HG03565 (cell line): ENCODE data around the gene MED10.

ENCODE experiments used
- ATAC-seq: cut with Tn5 transposase; IDR thresholded peaks from one replicate; pipeline ENCODE4 v1.9.1; 2021; ENCODE audit warnings: mild to moderate bottlenecking, moderate library complexity; ENCODE audit not compliant: unreplicated experiment

MED10 gene

GRCh38 chr5:6399980-6400910, 21.9 kb upstream of the MED10 start:
- ATAC-seq: no peak

GRCh38 chr5:6398570-6399230, 20.4 kb upstream of the MED10 start:
- no peak for ATAC-seq

- ATAC-seq: no peak
These were observed 19.4 kb upstream of the MED10 start for GRCh38 chr5:6397536-6398269.

- ATAC-seq: no peak
These were observed 18.6 kb upstream of the MED10 start for GRCh38 chr5:6396836-6397535.

- ATAC-seq: no peak
These were observed 17.7 kb upstream of the MED10 start for GRCh38 chr5:6396043-6396442.

- ATAC-seq: no peak
These were observed 17.3 kb upstream of the MED10 start for GRCh38 chr5:6395621-6396020.

- no peak for ATAC-seq
These were observed 16.7 kb upstream of the MED10 start for GRCh38 chr5:6395102-6395445.

DNA sequence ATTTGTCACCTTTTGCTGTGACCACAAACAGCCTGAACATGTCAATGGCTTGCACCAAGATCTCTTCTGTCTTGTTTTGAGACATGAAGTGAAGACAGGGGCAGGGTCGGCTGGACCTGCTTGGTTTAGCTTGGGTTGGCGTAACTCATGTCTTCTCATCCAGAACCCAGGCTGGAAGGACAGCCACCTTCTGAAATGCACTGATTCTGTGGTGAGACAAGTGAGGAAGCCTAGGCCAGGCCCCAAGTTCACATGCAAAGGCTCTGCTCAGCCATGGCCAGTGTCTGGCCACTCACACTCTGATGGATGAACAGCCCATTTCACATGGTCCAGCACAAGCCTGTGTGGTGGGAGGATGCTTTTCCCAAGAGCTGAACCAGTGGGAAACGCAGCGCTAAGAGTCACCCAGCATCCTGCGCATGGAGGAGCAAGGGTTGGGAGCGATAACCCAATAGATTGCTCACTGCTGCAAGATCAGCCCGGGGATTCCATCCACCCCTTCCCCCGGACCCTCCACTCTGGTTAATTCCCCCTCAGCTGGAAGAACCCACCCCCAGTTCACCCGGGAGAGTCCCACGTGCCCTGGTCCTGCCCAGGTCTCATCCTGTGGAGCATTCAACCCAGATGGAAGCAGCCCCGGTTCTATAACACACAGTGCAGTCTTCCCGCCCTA, 16.2 kb upstream of the MED10 start:
- no peak for ATAC-seq

GRCh38 chr5:6393596-6394194, 15.3 kb upstream of the MED10 start:
- no peak for ATAC-seq

GRCh38 chr5:6392561-6392960, 14.2 kb upstream of the MED10 start:
- ATAC-seq: no peak

DNA sequence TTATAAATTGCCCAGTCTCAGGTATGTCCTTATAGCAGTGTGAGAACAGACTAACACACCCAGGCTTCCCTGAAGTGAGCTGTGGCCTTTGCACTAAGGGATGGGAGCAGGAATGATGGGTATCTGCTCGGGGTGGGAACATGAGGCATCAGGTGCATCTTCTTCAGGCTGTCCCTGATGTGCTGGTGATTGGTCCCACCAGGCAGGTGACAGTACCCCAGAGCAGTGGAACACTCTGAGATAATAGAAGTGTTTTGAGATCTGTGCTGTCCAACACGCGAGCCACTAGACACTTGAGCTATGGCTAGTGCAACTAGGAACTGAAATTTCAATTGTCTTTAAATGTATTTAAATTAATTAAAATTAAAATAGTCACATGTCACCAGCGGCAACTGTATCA, 12.8 kb upstream of the MED10 start:
- no peak for ATAC-seq

GRCh38 chr5:6389946-6390530, 11.7 kb upstream of the MED10 start:
- no peak for ATAC-seq

DNA sequence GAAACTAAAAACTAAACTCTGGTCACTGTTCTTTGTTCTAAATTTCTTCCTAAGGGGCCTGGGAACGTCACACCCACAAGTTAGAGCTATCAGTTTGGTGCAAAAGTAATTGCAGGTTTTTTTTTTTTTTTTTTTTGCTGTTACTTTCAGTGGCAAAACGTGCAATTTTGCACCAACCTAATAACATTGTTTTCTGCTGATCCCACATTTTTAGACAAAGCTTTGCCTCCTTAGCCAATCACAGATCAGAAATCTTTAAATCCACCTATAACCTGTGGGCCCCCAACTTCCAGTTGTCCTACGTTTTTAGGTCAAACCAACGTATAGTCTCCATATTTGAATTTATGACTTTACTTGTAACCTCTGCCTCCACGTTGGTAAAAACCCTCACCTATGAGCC, 11.1 kb upstream of the MED10 start:
- no peak for ATAC-seq

GRCh38 chr5:6387970-6388369, 9.6 kb upstream of the MED10 start:
- no peak for ATAC-seq

- no peak for ATAC-seq
These were observed 7.9 kb upstream of the MED10 start for GRCh38 chr5:6386271-6386670.

DNA sequence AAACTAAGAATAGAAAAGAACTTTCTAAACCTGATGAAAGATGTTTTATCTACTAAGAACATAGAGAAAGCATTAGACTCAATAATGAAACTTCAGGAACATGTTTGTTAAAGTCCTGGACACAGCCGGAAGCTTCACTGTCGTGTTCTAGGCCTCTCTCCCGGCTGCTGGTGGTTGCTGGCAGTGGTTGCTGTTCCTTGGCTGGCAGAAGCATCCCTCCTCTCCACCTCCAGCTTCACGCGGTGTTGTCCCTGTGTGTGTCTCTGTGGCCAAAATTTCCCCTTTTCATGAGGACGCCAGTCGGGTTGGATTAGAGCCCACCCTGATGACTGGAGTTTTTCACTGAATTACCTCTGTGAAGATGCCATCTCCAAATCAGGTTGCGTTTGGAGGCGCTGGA, 6.5 kb upstream of the MED10 start:
- no peak for ATAC-seq

DNA sequence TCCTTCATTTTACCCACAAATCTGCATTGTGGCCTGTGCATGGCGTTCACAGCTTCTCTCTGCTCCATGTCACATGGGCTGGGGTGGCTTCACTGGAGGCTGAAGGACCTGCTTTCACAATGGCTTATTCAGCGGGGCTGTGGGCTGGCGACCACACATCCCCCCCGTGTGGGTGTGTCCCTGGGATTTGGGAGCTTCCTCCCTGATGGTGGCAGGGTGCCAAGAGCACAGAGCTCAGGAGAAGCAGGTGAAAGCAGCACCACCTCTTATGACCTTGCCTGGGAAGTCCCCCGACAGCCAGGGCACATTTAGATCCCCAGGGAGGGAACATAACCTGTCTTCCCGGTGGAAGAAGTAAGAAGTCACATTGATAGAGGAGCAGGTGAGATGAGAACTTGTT, 5.0 kb upstream of the MED10 start:
- no peak for ATAC-seq

GRCh38 chr5:6379246-6379645, 899 bp upstream of the MED10 start:
- ATAC-seq: no peak

DNA sequence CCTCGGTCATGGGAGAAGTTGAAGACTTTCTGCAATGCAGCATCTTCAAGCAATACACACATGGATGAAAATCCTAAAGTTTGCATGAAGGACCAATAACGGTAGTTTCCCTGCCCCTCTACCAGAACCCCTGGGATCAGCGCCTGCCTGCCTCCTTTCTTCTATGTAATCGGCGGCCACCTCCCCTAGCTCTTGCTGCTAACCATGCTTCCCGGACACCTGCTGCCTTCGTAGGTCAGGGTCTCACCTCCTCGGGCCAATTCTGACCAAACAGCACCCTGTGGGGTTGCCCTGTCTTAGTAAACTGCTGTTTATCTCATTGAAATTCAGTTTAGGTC, 388 bp upstream of the MED10 start:
- ATAC-seq: peak; percentile 9

GRCh38 chr5:6377582-6377904, 804 bp downstream of the MED10 start:
- ATAC-seq: no peak
